ENCODE measurements around the gene HS1BP3.

Gene HS1BP3

GRCh38 chr2:20635675-20636584, 15.0 kb downstream of the HS1BP3 start:
- peaks cover 42% of the 10 kb centered on the region for H3K4me1 ChIP-seq (ENCODE audit: control insufficient read depth, insufficient read depth, low read length)
- no peak overlapping the region for H3K4me3 ChIP-seq (ENCODE audit: low read length)
- no peaks in the 10 kb centered on the region for H3K36me3 ChIP-seq (ENCODE audit: control insufficient read depth, insufficient read depth, low read length)
- H3K9ac ChIP-seq (ENCODE audit: low read length): no peak overlapping the region
- H3K9me3 ChIP-seq (ENCODE audit: control insufficient read depth, low read length): no peaks in the 10 kb centered on the region
- H3K27me3 ChIP-seq (ENCODE audit: control insufficient read depth, insufficient read depth, low read length): no peaks in the 10 kb centered on the region

- no peak overlapping the region for H3K4me3 ChIP-seq (ENCODE audit: low read length)
- H3K36me3 ChIP-seq (ENCODE audit: control insufficient read depth, insufficient read depth, low read length): no peaks in the 10 kb centered on the region
- no peaks in the 10 kb centered on the region for H3K27me3 ChIP-seq (ENCODE audit: control insufficient read depth, insufficient read depth, low read length)
- no peaks in the 10 kb centered on the region for H3K9me3 ChIP-seq (ENCODE audit: control insufficient read depth, low read length)
- H3K4me1 ChIP-seq (ENCODE audit: control insufficient read depth, insufficient read depth, low read length): peaks cover 42% of the 10 kb centered on the region
- no peak overlapping the region for H3K9ac ChIP-seq (ENCODE audit: low read length)
Measured at GRCh38 chr2:20635113-20635510, 15.8 kb downstream of the HS1BP3 start.

- peaks cover 42% of the 10 kb centered on the region for H3K4me1 ChIP-seq (ENCODE audit: control insufficient read depth, insufficient read depth, low read length)
- no peaks in the 10 kb centered on the region for H3K36me3 ChIP-seq (ENCODE audit: control insufficient read depth, insufficient read depth, low read length)
- peak overlapping the region; percentile 53 for H3K9ac ChIP-seq (ENCODE audit: low read length)
- H3K9me3 ChIP-seq (ENCODE audit: control insufficient read depth, low read length): no peaks in the 10 kb centered on the region
- H3K27me3 ChIP-seq (ENCODE audit: control insufficient read depth, insufficient read depth, low read length): no peaks in the 10 kb centered on the region
- H3K4me3 ChIP-seq (ENCODE audit: low read length): no peak overlapping the region
Measured at GRCh38 chr2:20634507-20635112, 16.3 kb downstream of the HS1BP3 start.

GRCh38 chr2:20633794-20634506, 16.9 kb downstream of the HS1BP3 start:
- Histone ChIP-seq H3K9ac (ENCODE audit: low read length) (peak overlapping the region; percentile 53), H3K4me1 (ENCODE audit: control insufficient read depth, insufficient read depth, low read length) (peaks cover 42% of the 10 kb centered on the region), H3K4me3 (ENCODE audit: low read length) (no peak overlapping the region), H3K36me3 (ENCODE audit: control insufficient read depth, insufficient read depth, low read length) (no peaks in the 10 kb centered on the region), H3K9me3 (ENCODE audit: control insufficient read depth, low read length) (no peaks in the 10 kb centered on the region), H3K27me3 (ENCODE audit: control insufficient read depth, insufficient read depth, low read length) (no peaks in the 10 kb centered on the region)

GRCh38 chr2:20633001-20633400, 17.9 kb downstream of the HS1BP3 start:
- H3K4me1 ChIP-seq (ENCODE audit: control insufficient read depth, insufficient read depth, low read length): peaks cover 42% of the 10 kb centered on the region

GRCh38 chr2:20632446-20632990, 18.4 kb downstream of the HS1BP3 start:
- H3K9me3 ChIP-seq (ENCODE audit: control insufficient read depth, low read length): no peaks in the 10 kb centered on the region
- H3K4me3 ChIP-seq (ENCODE audit: low read length): no peak overlapping the region
- H3K9ac ChIP-seq (ENCODE audit: low read length): peak overlapping the region; percentile 25
- H3K27me3 ChIP-seq (ENCODE audit: control insufficient read depth, insufficient read depth, low read length): no peaks in the 10 kb centered on the region
- peaks cover 42% of the 10 kb centered on the region for H3K4me1 ChIP-seq (ENCODE audit: control insufficient read depth, insufficient read depth, low read length)
- H3K36me3 ChIP-seq (ENCODE audit: control insufficient read depth, insufficient read depth, low read length): no peaks in the 10 kb centered on the region

More at GRCh38 chr2:20633001-20633400, 17.9 kb downstream of the HS1BP3 start:
- Histone ChIP-seq H3K9me3 (ENCODE audit: control insufficient read depth, low read length) (no peaks in the 10 kb centered on the region), H3K36me3 (ENCODE audit: control insufficient read depth, insufficient read depth, low read length) (no peaks in the 10 kb centered on the region), H3K9ac (ENCODE audit: low read length) (peak overlapping the region; percentile 25), H3K4me3 (ENCODE audit: low read length) (no peak overlapping the region), H3K27me3 (ENCODE audit: control insufficient read depth, insufficient read depth, low read length) (no peaks in the 10 kb centered on the region)

- no peaks in the 10 kb centered on the region for H3K36me3 ChIP-seq (ENCODE audit: control insufficient read depth, insufficient read depth, low read length)
- H3K27me3 ChIP-seq (ENCODE audit: control insufficient read depth, insufficient read depth, low read length): no peaks in the 10 kb centered on the region
- no peak overlapping the region for H3K4me3 ChIP-seq (ENCODE audit: low read length)
- H3K4me1 ChIP-seq (ENCODE audit: control insufficient read depth, insufficient read depth, low read length): peaks cover 34% of the 10 kb centered on the region
- H3K9me3 ChIP-seq (ENCODE audit: control insufficient read depth, low read length): no peaks in the 10 kb centered on the region
- H3K9ac ChIP-seq (ENCODE audit: low read length): no peak overlapping the region
Measured at GRCh38 chr2:20631617-20632307, 19.1 kb downstream of the HS1BP3 start.

GRCh38 chr2:20630967-20631366, 19.9 kb downstream of the HS1BP3 start:
- Histone ChIP-seq H3K9ac (ENCODE audit: low read length) (no peak overlapping the region), H3K27me3 (ENCODE audit: control insufficient read depth, insufficient read depth, low read length) (no peaks in the 10 kb centered on the region), H3K9me3 (ENCODE audit: control insufficient read depth, low read length) (no peaks in the 10 kb centered on the region), H3K4me3 (ENCODE audit: low read length) (no peak overlapping the region), H3K36me3 (ENCODE audit: control insufficient read depth, insufficient read depth, low read length) (no peaks in the 10 kb centered on the region), H3K4me1 (ENCODE audit: control insufficient read depth, insufficient read depth, low read length) (peaks cover 34% of the 10 kb centered on the region)

GRCh38 chr2:20629581-20630171, 21.2 kb downstream of the HS1BP3 start:
- H3K4me1 ChIP-seq (ENCODE audit: control insufficient read depth, insufficient read depth, low read length): peaks cover 32% of the 10 kb centered on the region
- no peaks in the 10 kb centered on the region for H3K9me3 ChIP-seq (ENCODE audit: control insufficient read depth, low read length)
- no peak overlapping the region for H3K9ac ChIP-seq (ENCODE audit: low read length)
- no peak overlapping the region for H3K4me3 ChIP-seq (ENCODE audit: low read length)
- H3K27me3 ChIP-seq (ENCODE audit: control insufficient read depth, insufficient read depth, low read length): no peaks in the 10 kb centered on the region
- no peaks in the 10 kb centered on the region for H3K36me3 ChIP-seq (ENCODE audit: control insufficient read depth, insufficient read depth, low read length)

GRCh38 chr2:20629181-20629580, 21.7 kb downstream of the HS1BP3 start:
- peaks cover 3% of the 10 kb centered on the region for H3K36me3 ChIP-seq (ENCODE audit: control insufficient read depth, insufficient read depth, low read length)
- no peak overlapping the region for H3K4me3 ChIP-seq (ENCODE audit: low read length)
- no peaks in the 10 kb centered on the region for H3K9me3 ChIP-seq (ENCODE audit: control insufficient read depth, low read length)
- peaks cover 27% of the 10 kb centered on the region for H3K4me1 ChIP-seq (ENCODE audit: control insufficient read depth, insufficient read depth, low read length)
- no peak overlapping the region for H3K9ac ChIP-seq (ENCODE audit: low read length)
- H3K27me3 ChIP-seq (ENCODE audit: control insufficient read depth, insufficient read depth, low read length): no peaks in the 10 kb centered on the region

GRCh38 chr2:20627712-20628380, 23.1 kb downstream of the HS1BP3 start:
- Histone ChIP-seq H3K4me3 (ENCODE audit: low read length) (no peak overlapping the region), H3K36me3 (ENCODE audit: control insufficient read depth, insufficient read depth, low read length) (peaks cover 6% of the 10 kb centered on the region), H3K9me3 (ENCODE audit: control insufficient read depth, low read length) (no peaks in the 10 kb centered on the region), H3K27me3 (ENCODE audit: control insufficient read depth, insufficient read depth, low read length) (no peaks in the 10 kb centered on the region), H3K9ac (ENCODE audit: low read length) (no peak overlapping the region), H3K4me1 (ENCODE audit: control insufficient read depth, insufficient read depth, low read length) (peaks cover 15% of the 10 kb centered on the region)
